HEK293T (cell line): Measurements from ENCODE around the gene SLC35F3.
A peak's percentile ranks its signal among the peaks of the same experiment; 100 is the strongest.

Source experiments
- CTCF ChIA-PET: fragments of 350-600 bp; formaldehyde crosslinking; extraction: SDS; loops from one replicate; lab custom pipeline; 2021; ENCODE audit warnings: antibody characterized with exemption, inconsistent platforms; lab: Yijun Ruan, JAX
- POLR2A ChIA-PET: fragments of 350-600 bp; formaldehyde crosslinking; extraction: SDS; loops from one replicate; lab custom pipeline; 2020; ENCODE audit warnings: antibody characterized with exemption, inconsistent platforms; lab: Yijun Ruan, JAX
- DNase-seq: peaks from one replicate; pipeline ENCODE4 v3.0.0; 2012; ENCODE audit warnings: mixed read lengths; ENCODE audit errors: extremely low spot score
- ARNT ChIP-seq: fragments of 450-650 bp; IDR thresholded peaks from 2 replicates; pipeline ENCODE4 v1.6.1; 2017; ENCODE audit warnings: mild to moderate bottlenecking
- BHLHE40 ChIP-seq: fragments of 450-650 bp; IDR thresholded peaks from 2 replicates; pipeline ENCODE4 v1.6.1; 2016; ENCODE audit warnings: mild to moderate bottlenecking, moderate library complexity, borderline replicate concordance
- CTBP1 ChIP-seq: fragments of 450-650 bp; IDR thresholded peaks from 2 replicates; pipeline ENCODE4 v1.6.1; 2016; ENCODE audit warnings: borderline replicate concordance
- ELF4 ChIP-seq: fragments of 450-650 bp; IDR thresholded peaks from 2 replicates; pipeline ENCODE4 v1.6.1; 2017; ENCODE audit warnings: antibody characterized with exemption
- FOXA1 ChIP-seq: fragments of 450-650 bp; IDR thresholded peaks from 2 replicates; pipeline ENCODE4 v1.6.1; 2016; ENCODE audit warnings: mild to moderate bottlenecking
- FOXK2 ChIP-seq: fragments of 450-650 bp; IDR thresholded peaks from 2 replicates; pipeline ENCODE4 v1.6.1; 2016; ENCODE audit warnings: mild to moderate bottlenecking
- FOXM1 ChIP-seq: fragments of 450-650 bp; IDR thresholded peaks from 2 replicates; pipeline ENCODE4 v1.6.1; 2017; ENCODE audit warnings: mild to moderate bottlenecking, borderline replicate concordance
- HDGF ChIP-seq: fragments of 450-650 bp; IDR thresholded peaks from 2 replicates; pipeline ENCODE4 v1.6.1; 2017; ENCODE audit warnings: antibody characterized with exemption, borderline replicate concordance
- L3MBTL2 ChIP-seq: fragments of 450-650 bp; conservative IDR thresholded peaks from 2 replicates; pipeline ENCODE4 v1.6.1; 2016; ENCODE audit warnings: mild to moderate bottlenecking
- LEF1 ChIP-seq: fragments of 450-650 bp; IDR thresholded peaks from 2 replicates; pipeline ENCODE4 v1.6.1; 2017; ENCODE audit warnings: mild to moderate bottlenecking, borderline replicate concordance
- NFRKB ChIP-seq: fragments of 450-650 bp; IDR thresholded peaks from 2 replicates; pipeline ENCODE4 v1.6.1; 2016; ENCODE audit warnings: mild to moderate bottlenecking, moderate library complexity
- PKNOX1 ChIP-seq: fragments of 450-650 bp; IDR thresholded peaks from 2 replicates; pipeline ENCODE4 v1.6.1; 2016
- SP1 ChIP-seq: fragments of 450-650 bp; IDR thresholded peaks from 2 replicates; pipeline ENCODE4 v1.6.1; 2017
- SUZ12 ChIP-seq: fragments of 450-650 bp; IDR thresholded peaks from 2 replicates; pipeline ENCODE4 v1.6.1; 2016; ENCODE audit warnings: mild to moderate bottlenecking
- TARDBP ChIP-seq: fragments of 450-650 bp; IDR thresholded peaks from 2 replicates; pipeline ENCODE4 v1.6.1; 2016
- ZNF384 ChIP-seq: fragments of 450-650 bp; IDR thresholded peaks from 2 replicates; pipeline ENCODE4 v1.6.1; 2016

SLC35F3 gene

GRCh38 chr1:234320069-234320468 is 415.6 kb downstream of the SLC35F3 start:
- ChIA-PET POLR2A (no interaction called here), CTCF (interaction anchor here (0.6 to 2.1 kb wide), 4 partner anchors 10 to 195 kb away, joined by 3 to 10 read pairs (median 6); no protein-coding TSS in a partner anchor)
- TF ChIP-seq L3MBTL2 (no peak), ELF4 (no peak), LEF1 (no peak), SP1 (no peak), ARNT (no peak), FOXK2 (no peak), TARDBP (no peak), PKNOX1 (no peak), BHLHE40 (no peak), FOXM1 (no peak), HDGF (no peak), CTBP1 (no peak), ZNF384 (no peak), SUZ12 (no peak)
- no peak for DNase-seq

- ChIA-PET CTCF (interaction anchor here (0.6 to 2.1 kb wide), 4 partner anchors 11 to 196 kb away, joined by 3 to 10 read pairs (median 6); no protein-coding TSS in a partner anchor), POLR2A (no interaction called here)
- no peak for TF ChIP-seq PKNOX1
- no peak for TF ChIP-seq TARDBP
- TF ChIP-seq FOXM1 = no peak
- no peak for TF ChIP-seq ZNF384
- TF ChIP-seq HDGF = no peak
- TF ChIP-seq BHLHE40 = no peak
- TF ChIP-seq SP1 = no peak
- no peak for TF ChIP-seq ARNT
- DNase-seq = no peak
Observed at GRCh38 chr1:234320549-234320948, 416.1 kb downstream of the SLC35F3 start.

- CTCF ChIA-PET = interaction anchor here (2.1 kb wide), 1 partner anchor 11 kb away, joined by 10 read pairs; no protein-coding TSS in a partner anchor
- TF ChIP-seq NFRKB = no peak
- TF ChIP-seq SUZ12 = no peak
- no peak for TF ChIP-seq ELF4
- TF ChIP-seq PKNOX1 = no peak
- TF ChIP-seq SP1 = no peak
- TF ChIP-seq LEF1 = no peak
- TF ChIP-seq FOXK2 = no peak
- no peak for TF ChIP-seq ZNF384
- no peak for TF ChIP-seq CTBP1
- TF ChIP-seq TARDBP = no peak
- no peak for TF ChIP-seq ARNT
- TF ChIP-seq FOXA1 = no peak
- TF ChIP-seq HDGF = no peak
- no peak for TF ChIP-seq FOXM1
- no peak for TF ChIP-seq L3MBTL2
- no peak for DNase-seq
- POLR2A ChIA-PET = no interaction called here
Observed at GRCh38 chr1:234321231-234321630, 416.8 kb downstream of the SLC35F3 start.

DNA sequence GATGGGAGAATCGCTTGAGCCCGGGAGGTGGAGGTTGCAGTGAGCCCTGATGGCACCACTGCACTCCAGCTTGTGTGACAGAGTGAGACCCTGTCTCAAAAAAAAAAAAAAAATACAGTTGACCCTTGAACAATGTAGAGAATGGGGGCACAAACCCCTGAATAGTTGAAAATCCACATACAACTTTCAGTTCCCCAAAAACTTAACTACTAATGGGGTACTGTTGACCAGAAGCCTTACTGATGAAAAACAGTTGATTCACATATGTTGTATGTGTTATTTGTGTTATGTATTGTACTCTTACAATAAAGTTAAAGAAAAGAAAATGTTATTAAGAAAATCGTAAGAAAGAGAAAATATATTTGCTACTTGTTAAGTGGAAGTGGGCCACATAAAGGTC is 417.6 kb downstream of the SLC35F3 start:
- TF ChIP-seq CTBP1 (no peak), PKNOX1 (no peak), ZNF384 (no peak), L3MBTL2 (no peak), ARNT (no peak), FOXA1 (no peak), HDGF (no peak)
- ChIA-PET CTCF (interaction anchor here (2.1 kb wide), 1 partner anchor 12 kb away, joined by 10 read pairs; no protein-coding TSS in a partner anchor), POLR2A (no interaction called here)
- no peak for DNase-seq

DNA sequence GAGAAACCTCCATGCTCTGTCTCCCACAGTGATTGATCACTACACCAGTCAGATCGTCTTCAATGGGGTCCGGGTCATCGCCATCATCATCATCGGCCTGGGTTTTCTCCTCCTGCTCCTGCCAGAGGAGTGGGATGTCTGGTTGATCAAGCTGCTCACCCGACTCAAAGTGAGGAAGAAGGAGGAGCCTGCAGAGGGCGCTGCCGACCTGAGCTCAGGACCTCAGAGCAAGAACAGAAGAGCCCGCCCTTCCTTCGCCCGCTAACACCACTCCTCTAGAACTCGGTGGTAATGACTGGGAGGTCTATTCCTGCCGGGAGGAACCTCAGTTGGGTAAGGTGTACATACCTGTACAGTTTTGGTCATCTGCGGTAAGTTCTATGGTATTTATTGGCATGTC is 418.5 kb downstream of the SLC35F3 start:
- POLR2A ChIA-PET = interaction anchor here (1.1 to 1.9 kb wide), 2 partner anchors 50 to 163 kb away, joined by 3 to 11 read pairs; partner anchors contain the start of gene COA6
- TF ChIP-seq BHLHE40 = no peak
- CTCF ChIA-PET = interaction anchor here (0.6 to 2.5 kb wide), 14 partner anchors 10 to 1116 kb away, joined by 3 to 16 read pairs (median 3); no protein-coding TSS in a partner anchor
- DNase-seq = peak; percentile 81

GRCh38 chr1:234324821-234325220 is 420.3 kb downstream of the SLC35F3 start:
- ChIA-PET POLR2A (interaction anchor here (1.1 kb wide), 1 partner anchor 15 kb away, joined by 3 read pairs; no protein-coding TSS in a partner anchor), CTCF (interaction anchor here (1.4 to 2.5 kb wide), 2 partner anchors 15 to 112 kb away, joined by 3 to 16 read pairs; no protein-coding TSS in a partner anchor)
- no peak for DNase-seq
- TF ChIP-seq ARNT (no peak), BHLHE40 (no peak), NFRKB (no peak), CTBP1 (no peak), SP1 (no peak), PKNOX1 (no peak), HDGF (no peak), L3MBTL2 (no peak)
